ENCODE measurements around the gene NDUFAB1. TPM values are rescaled to one million over a fixed set of nuclear protein-coding genes. Genes with fewer than 3 reads are reported as not detected.

The NDUFAB1 gene
- total RNA-seq, 2 experiments from 2014 or later = 157 to 162 TPM

DNA sequence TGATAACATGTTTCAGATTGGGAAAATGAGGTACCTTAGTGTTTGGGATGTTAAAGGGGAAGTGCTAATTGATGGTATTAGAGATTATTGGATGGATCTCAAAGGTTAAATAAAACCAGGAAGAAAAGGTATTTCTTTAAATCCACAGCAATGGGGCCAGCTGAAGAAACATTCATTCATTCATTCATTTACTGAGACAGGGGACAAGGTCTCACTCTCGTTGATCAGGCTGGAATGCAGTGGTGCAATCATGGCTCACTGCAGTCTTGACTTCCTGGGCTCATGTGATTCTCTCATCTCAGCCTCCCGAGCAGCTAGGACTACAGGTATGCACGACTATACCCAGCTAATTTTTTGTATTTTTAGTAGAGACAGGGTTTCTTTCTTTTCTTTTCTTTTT lies 58.7 kb downstream of the NDUFAB1 start:
- no peak for ATAC-seq
- ChIA-PET CTCF (interaction anchor here (2.1 kb wide), 1 partner anchor 103 kb away, joined by 4 read pairs; no protein-coding TSS in a partner anchor), POLR2A (interaction anchor here (1.3 kb wide), 1 partner anchor 28 kb away, joined by 3 read pairs; no protein-coding TSS in a partner anchor)
- H3K36me3 Mint-ChIP-seq (ENCODE audit: low read depth) = peaks cover 35% of the 10 kb centered on the region
- DNase-seq = no peak
- H3K4me1 Mint-ChIP-seq (ENCODE audit: low read depth) = peaks cover 8% of the 10 kb centered on the region
- TF ChIP-seq, protein P1, sequence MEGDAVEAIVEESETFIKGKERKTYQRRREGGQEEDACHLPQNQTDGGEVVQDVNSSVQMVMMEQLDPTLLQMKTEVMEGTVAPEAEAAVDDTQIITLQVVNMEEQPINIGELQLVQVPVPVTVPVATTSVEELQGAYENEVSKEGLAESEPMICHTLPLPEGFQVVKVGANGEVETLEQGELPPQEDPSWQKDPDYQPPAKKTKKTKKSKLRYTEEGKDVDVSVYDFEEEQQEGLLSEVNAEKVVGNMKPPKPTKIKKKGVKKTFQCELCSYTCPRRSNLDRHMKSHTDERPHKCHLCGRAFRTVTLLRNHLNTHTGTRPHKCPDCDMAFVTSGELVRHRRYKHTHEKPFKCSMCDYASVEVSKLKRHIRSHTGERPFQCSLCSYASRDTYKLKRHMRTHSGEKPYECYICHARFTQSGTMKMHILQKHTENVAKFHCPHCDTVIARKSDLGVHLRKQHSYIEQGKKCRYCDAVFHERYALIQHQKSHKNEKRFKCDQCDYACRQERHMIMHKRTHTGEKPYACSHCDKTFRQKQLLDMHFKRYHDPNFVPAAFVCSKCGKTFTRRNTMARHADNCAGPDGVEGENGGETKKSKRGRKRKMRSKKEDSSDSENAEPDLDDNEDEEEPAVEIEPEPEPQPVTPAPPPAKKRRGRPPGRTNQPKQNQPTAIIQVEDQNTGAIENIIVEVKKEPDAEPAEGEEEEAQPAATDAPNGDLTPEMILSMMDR (IDR thresholded peaks at IDR 0.05) = no peak
- intact Hi-C loops (cut with micrococcal nuclease) = no loop called here
- no peaks in the 10 kb centered on the region for H3K9me3 Mint-ChIP-seq
- no peaks in the 10 kb centered on the region for H3K27me3 Mint-ChIP-seq
- H3K4me3 Mint-ChIP-seq = no peak overlapping the region
- peak overlapping the region; percentile 25 for H3K27ac Mint-ChIP-seq

DNA sequence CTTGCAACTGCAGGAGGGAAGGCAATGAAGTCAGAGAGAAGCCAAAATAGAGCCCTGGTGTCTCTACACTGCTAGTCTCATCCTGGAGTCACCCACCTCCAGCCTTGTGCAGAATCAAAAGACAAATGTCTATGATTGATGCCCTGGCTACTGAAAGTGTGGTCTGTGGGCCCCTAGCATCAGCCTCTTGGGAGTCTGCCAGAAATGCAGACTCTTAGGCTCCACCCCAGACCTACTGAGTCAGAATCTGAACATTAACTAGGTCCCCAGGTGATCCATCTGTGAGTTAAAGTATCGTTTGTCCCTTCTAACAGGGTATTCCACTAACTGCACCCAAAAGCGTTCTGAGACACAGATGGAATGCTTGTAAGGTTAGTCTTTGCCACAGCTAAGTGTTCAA lies 60.2 kb downstream of the NDUFAB1 start:
- Mint-ChIP-seq H3K27ac (no peak overlapping the region), H3K9me3 (no peaks in the 10 kb centered on the region), H3K27me3 (no peaks in the 10 kb centered on the region), H3K4me1 (ENCODE audit: low read depth) (peaks cover 8% of the 10 kb centered on the region), H3K4me3 (no peak overlapping the region), H3K36me3 (ENCODE audit: low read depth) (peaks cover 32% of the 10 kb centered on the region)
- no peak for ATAC-seq
- intact Hi-C loops (cut with micrococcal nuclease) = no loop called here
- TF ChIP-seq, protein P1 (IDR thresholded peaks at IDR 0.05) = no peak
- CTCF ChIA-PET = no interaction called here
- no peak for DNase-seq
- POLR2A ChIA-PET = interaction anchor here (0.6 kb wide), 1 partner anchor 524 kb away, joined by 3 read pairs; no protein-coding TSS in a partner anchor

DNA sequence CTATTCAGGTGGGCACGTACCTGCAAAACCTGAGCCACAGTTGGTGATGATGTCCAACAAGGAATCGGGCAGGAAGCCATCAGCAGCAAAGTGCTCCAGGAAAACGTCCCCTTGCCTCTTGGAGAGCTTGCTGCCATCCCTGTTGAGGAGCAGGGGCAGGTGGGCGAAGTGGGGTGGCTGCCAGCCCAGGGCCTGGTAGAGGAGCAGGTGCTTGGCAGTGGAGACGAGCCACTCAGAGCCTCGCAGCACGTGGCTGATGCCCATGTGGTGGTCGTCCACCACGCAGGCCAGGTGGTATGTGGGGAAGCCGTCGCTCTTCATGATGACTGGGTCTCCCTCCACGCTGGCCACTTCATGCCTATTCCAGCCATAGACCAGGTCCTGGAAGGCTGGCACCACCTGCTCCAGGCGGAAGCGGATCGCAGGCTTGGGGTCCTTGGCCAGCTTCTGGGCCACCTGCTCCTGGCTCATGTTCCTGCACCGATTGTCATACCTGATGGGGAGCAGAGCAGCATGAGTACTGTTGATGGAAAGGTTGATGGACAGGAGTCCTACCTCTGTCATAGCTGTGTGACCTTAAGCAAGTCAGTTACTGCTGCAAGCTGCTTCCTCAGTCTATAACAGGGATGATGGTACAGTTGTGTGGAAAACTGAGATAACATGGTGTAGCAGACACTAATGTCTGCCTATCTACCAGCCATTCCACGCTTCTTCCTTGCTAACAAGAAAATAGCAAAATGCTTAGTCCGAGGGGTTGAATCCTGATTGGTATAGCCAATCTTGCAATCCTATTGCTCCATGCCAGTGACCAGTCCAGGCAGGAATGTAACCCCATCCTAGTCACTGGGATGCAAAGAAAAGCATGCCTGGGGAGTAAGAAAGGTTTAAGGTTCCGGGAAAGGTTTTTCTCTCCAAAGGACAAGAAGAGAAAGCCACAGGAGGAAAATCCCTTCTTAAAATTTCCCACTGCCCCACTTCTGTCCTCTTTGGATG lies 61.0 kb downstream of the NDUFAB1 start:
- POLR2A ChIA-PET = interaction anchor here (0.6 to 1.4 kb wide), 3 partner anchors 14 to 524 kb away, joined by 3 read pairs; no protein-coding TSS in a partner anchor
- Mint-ChIP-seq H3K4me1 (ENCODE audit: low read depth) (peaks cover 8% of the 10 kb centered on the region), H3K27me3 (no peaks in the 10 kb centered on the region), H3K4me3 (no peak overlapping the region), H3K27ac (no peak overlapping the region), H3K9me3 (no peaks in the 10 kb centered on the region), H3K36me3 (ENCODE audit: low read depth) (peaks cover 32% of the 10 kb centered on the region)
- CTCF ChIA-PET = no interaction called here
- TF ChIP-seq, protein P1 (IDR thresholded peaks at IDR 0.05) = no peak
- ATAC-seq = no peak
- no peak for DNase-seq
- intact Hi-C loops (cut with micrococcal nuclease) = no loop called here

DNA sequence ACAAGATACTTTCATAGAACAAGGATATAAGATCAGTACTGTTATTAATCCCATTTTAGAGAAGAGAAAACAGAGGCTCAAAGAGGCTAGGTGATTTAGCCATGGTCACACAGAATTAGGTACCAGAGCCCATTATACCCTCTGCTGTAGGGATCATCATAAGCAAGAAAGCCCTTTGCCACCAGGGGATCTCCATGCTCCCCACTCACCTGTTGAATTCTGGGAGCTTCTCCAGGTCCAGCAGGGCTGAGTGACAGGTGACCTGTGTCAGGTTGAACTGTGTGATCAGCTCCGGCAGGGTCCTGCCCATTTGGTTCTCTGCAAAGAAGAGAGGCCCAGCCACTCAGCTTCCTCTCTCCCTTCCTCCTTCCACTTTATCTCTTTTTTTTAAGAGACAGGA lies 63.7 kb downstream of the NDUFAB1 start:
- CTCF ChIA-PET = interaction anchor here (1.4 kb wide), 1 partner anchor 22 kb away, joined by 3 read pairs; no protein-coding TSS in a partner anchor

More for the DNA sequence above, 63.7 kb downstream of the NDUFAB1 start:
- Mint-ChIP-seq H3K27me3 (no peaks in the 10 kb centered on the region), H3K4me1 (ENCODE audit: low read depth) (no peaks in the 10 kb centered on the region), H3K4me3 (no peak overlapping the region), H3K9me3 (no peaks in the 10 kb centered on the region), H3K27ac (no peak overlapping the region), H3K36me3 (ENCODE audit: low read depth) (peaks cover 31% of the 10 kb centered on the region)
- intact Hi-C loops (cut with micrococcal nuclease) = no loop called here
- DNase-seq (no peak), ATAC-seq (no peak)
- TF ChIP-seq, protein P1 (IDR thresholded peaks at IDR 0.05) = no peak
- POLR2A ChIA-PET = no interaction called here

Other genes starting within 250 kb of the NDUFAB1 start
- 10 to 100 TPM; 16.4 to 16.7 TPM for gene COG7, start 143.1 kb downstream of the NDUFAB1 start, total RNA-seq
- 10 to 100 TPM; 91.0 to 96.9 TPM for gene GGA2, start 85.8 kb downstream of the NDUFAB1 start, total RNA-seq
- 10 to 100 TPM; 25.7 to 29.1 TPM for gene EARS2, start 39.0 kb downstream of the NDUFAB1 start, total RNA-seq
- 10 to 100 TPM; 51.8 to 54.1 TPM for gene UBFD1, start 38.6 kb downstream of the NDUFAB1 start, total RNA-seq
- gene PALB2, start 45.0 kb upstream of the NDUFAB1 start, total RNA-seq = 10 to 100 TPM; 22.9 to 24.0 TPM
- 10 to 100 TPM; 51.3 to 54.1 TPM for gene DCTN5, start 45.1 kb upstream of the NDUFAB1 start, total RNA-seq
- gene PLK1, start 82.6 kb upstream of the NDUFAB1 start, total RNA-seq = 10 to 100 TPM; 85.8 to 87.9 TPM
- gene ERN2, start 116.9 kb upstream of the NDUFAB1 start, total RNA-seq = not detected
- not detected for gene CHP2, start 158.7 kb upstream of the NDUFAB1 start, total RNA-seq
- gene PRKCB, start 239.7 kb upstream of the NDUFAB1 start, total RNA-seq = 100 to 1,000 TPM; 101 to 105 TPM